PC-3 (cell line): ENCODE results near the gene KRTAP12-2. TPM values are rescaled to one million over a fixed set of nuclear protein-coding genes. Genes with fewer than 3 reads are reported as not detected.
"Not testable (repeated sequence)": the region's sequence is repeated elsewhere in the genome, so short reads cannot be mapped to it uniquely, and the experiment has no call there.

Source experiments
- ATAC-seq: fragments of 200-7000 bp; cut with Tn5 transposase; 2 replicates; pipeline ENCODE4 v1.9.1; 2020; ENCODE audit warnings: mild to moderate bottlenecking, moderate library complexity
- BruUV-seq: library from RNA; stranded (reverse); fragments of 400-500 nt; replicated peaks from 2 replicates; lab custom pipeline; 2021; lab: Mats Ljungman, UMichigan
- CTCF ChIA-PET: fragments of 300-600 bp; sonication (Branson Sonifier 250); formaldehyde crosslinking; loops from one replicate; lab custom pipeline; 2022; ENCODE audit warnings: antibody characterized with exemption; lab: Charles Lee
- POLR2A ChIA-PET: fragments of 300-600 bp; sonication (Branson Sonifier 250); formaldehyde crosslinking; loops from one replicate; lab custom pipeline; 2022; ENCODE audit warnings: antibody characterized with exemption; ENCODE audit not compliant: unreplicated experiment; lab: Charles Lee
- DNase-seq: peaks from one replicate; pipeline ENCODE4 v3.0.0-alpha.2; 2015
- H2AFZ ChIP-seq: fragments of 300-600 bp; sonication (generic); 2 replicates; pipeline ENCODE4 v1.6.0; 2016; ENCODE audit warnings: antibody characterized with exemption, low read length
- H3F3A ChIP-seq: fragments of 300-600 bp; sonication (generic); one replicate; pipeline ENCODE4 v1.6.0; 2017; ENCODE audit warnings: antibody characterized with exemption, low read length, control low read depth, mild to moderate bottlenecking; ENCODE audit not compliant: unreplicated experiment
- H3K27ac ChIP-seq: fragments of 300-600 bp; sonication (generic); 2 replicates; pipeline ENCODE4 v1.5.1; 2016; ENCODE audit warnings: mild to moderate bottlenecking, low read length
- H3K27me3 ChIP-seq: fragments of 300-600 bp; sonication (generic); 2 replicates; pipeline ENCODE4 v1.6.1; 2016; ENCODE audit warnings: low read length, mixed read lengths
- H3K36me3 ChIP-seq: fragments of 300-600 bp; sonication (generic); 2 replicates; pipeline ENCODE4 v1.6.1; 2016; ENCODE audit warnings: low read depth, mixed run types, low read length, mixed read lengths
- H3K4me1 ChIP-seq: fragments of 300-600 bp; sonication (generic); 2 replicates; pipeline ENCODE4 v1.5.1; 2016; ENCODE audit warnings: low read length; ENCODE audit not compliant: insufficient read depth
- H3K4me2 ChIP-seq: fragments of 300-600 bp; sonication (generic); 2 replicates; pipeline ENCODE4 v1.6.0; 2016; ENCODE audit warnings: low read length
- H3K4me3 ChIP-seq: fragments of 300-600 bp; sonication (generic); 2 replicates; pipeline ENCODE4 v1.5.1; 2016; ENCODE audit warnings: mild to moderate bottlenecking, low read length, mixed read lengths
- H3K79me2 ChIP-seq: fragments of 300-600 bp; sonication (generic); 2 replicates; pipeline ENCODE4 v1.6.1; 2017; ENCODE audit warnings: low read length, mixed read lengths
- H3K9ac ChIP-seq: fragments of 300-600 bp; sonication (generic); 2 replicates; pipeline ENCODE4 v1.6.0; 2016; ENCODE audit warnings: mild to moderate bottlenecking, low read length
- H3K9me2 ChIP-seq: fragments of 300-600 bp; sonication (generic); replicated peaks from 2 replicates; pipeline ENCODE4 v1.6.1; 2016; ENCODE audit warnings: mixed run types, low read length, mixed read lengths
- H3K9me3 ChIP-seq: fragments of 300-600 bp; sonication (generic); 2 replicates; pipeline ENCODE4 v1.6.1; 2016; ENCODE audit warnings: low read length, mixed read lengths
- H4K20me1 ChIP-seq: fragments of 300-600 bp; sonication (generic); 2 replicates; pipeline ENCODE4 v1.6.1; 2016; ENCODE audit warnings: low read length, mixed read lengths
- EZH2 ChIP-seq: fragments of 300-600 bp; sonication (generic); IDR thresholded peaks from one replicate; pipeline ENCODE4 v1.6.1; 2017; ENCODE audit warnings: antibody characterized with exemption, mild to moderate bottlenecking, low read length; ENCODE audit not compliant: unreplicated experiment
- EZH2phosphoT487 ChIP-seq: fragments of 300-600 bp; sonication (generic); IDR thresholded peaks from 2 replicates; pipeline ENCODE4 v1.6.1; 2018; ENCODE audit warnings: mild to moderate bottlenecking, antibody characterized with exemption, low read length, borderline replicate concordance
- intact Hi-C: fragments of 100-400 bp; cut with micrococcal nuclease; formaldehyde crosslinking; loops from 2 replicates; pipeline ENCODE4 v1.9.0; 2023
- total RNA-seq: library from RNA; depleted of rRNA; stranded (reverse); fragments of >200 nt; gene quantifications from 2 replicates; pipeline ENCODE4 v1.2.3, GENCODE V29; 2014
- TF ChIP-seq, protein P1 (sequence below): fragments of 300-600 bp; sonication (generic); conservative IDR thresholded peaks from 2 replicates; pipeline ENCODE4 v1.5.1; 2017; ENCODE audit warnings: antibody characterized with exemption, low read depth, mild to moderate bottlenecking, low read length

KRTAP12-2 gene
- total RNA-seq, 1 experiment from 2014 or later, result not detected

DNA sequence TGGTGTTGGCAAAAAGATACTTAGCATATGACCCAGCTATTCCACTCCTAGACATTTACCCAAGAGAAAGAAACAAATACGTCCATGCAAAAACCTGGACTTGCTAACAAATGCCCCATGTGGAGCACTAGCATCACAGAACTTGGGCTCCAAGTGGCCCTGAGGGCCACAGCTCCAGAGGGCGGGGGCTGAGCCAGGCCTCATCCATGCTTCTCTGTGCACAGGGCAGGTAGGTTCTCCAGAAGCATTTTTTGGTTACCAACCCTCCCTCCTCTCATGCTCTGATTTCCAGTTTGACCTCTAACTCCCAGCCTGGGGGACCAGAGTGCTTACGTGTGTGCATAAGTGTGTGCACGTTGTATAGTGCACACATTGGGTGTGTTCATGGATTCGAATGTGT lies 2.0 kb downstream of the KRTAP12-2 start:
- Histone ChIP-seq H3K27ac (no peak overlapping the region), H2AFZ (no peak overlapping the region), H3K9ac (no peak overlapping the region), H3K36me3 (no peaks in the 10 kb centered on the region), H3K79me2 (no peaks in the 10 kb centered on the region), H3K27me3 (no peaks in the 10 kb centered on the region), H4K20me1 (no peaks in the 10 kb centered on the region), H3F3A (no peaks in the 10 kb centered on the region), H3K9me3 (no peaks in the 10 kb centered on the region), H3K9me2 (no peaks in the 10 kb centered on the region), H3K4me2 (no peak overlapping the region), H3K4me1 (peaks cover 11% of the 10 kb centered on the region; the same call in 1 of the 2 replicates), H3K4me3 (no peak overlapping the region)
- intact Hi-C loops, result no loop called here
- POLR2A ChIA-PET, result no interaction called here
- ATAC-seq, result no peak
- no TSS peak for BruUV-seq
- no peak for DNase-seq
- CTCF ChIA-PET, result interaction anchor here (0.7 kb wide), 1 partner anchor 78 kb away, joined by 3 read pairs; no protein-coding TSS in a partner anchor
- TF ChIP-seq EZH2phosphoT487 (no peak), EZH2 (no peak)
- TF ChIP-seq, protein P1, sequence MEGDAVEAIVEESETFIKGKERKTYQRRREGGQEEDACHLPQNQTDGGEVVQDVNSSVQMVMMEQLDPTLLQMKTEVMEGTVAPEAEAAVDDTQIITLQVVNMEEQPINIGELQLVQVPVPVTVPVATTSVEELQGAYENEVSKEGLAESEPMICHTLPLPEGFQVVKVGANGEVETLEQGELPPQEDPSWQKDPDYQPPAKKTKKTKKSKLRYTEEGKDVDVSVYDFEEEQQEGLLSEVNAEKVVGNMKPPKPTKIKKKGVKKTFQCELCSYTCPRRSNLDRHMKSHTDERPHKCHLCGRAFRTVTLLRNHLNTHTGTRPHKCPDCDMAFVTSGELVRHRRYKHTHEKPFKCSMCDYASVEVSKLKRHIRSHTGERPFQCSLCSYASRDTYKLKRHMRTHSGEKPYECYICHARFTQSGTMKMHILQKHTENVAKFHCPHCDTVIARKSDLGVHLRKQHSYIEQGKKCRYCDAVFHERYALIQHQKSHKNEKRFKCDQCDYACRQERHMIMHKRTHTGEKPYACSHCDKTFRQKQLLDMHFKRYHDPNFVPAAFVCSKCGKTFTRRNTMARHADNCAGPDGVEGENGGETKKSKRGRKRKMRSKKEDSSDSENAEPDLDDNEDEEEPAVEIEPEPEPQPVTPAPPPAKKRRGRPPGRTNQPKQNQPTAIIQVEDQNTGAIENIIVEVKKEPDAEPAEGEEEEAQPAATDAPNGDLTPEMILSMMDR, result no peak

DNA sequence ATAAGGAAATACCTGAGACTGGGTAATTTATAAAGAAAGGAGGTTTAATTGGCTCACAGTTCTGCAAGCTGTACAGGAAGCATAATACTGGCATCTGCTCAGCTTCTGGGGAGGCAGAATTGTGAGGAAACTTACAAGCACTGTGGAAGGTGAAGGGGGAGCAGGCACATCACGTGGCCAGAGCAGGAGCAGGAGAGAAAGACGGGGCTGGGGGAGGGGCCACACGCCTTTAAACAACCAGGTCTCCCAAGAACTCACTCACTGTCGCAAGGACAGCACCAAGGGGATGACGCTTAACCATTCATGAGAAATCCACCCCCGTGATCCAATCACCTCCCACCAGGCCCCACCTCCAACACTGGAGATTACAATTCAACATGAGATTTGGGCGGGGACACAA lies 5.2 kb downstream of the KRTAP12-2 start:
- H3K4me1 ChIP-seq, H3K9me2 ChIP-seq, H2AFZ ChIP-seq, H3K27ac ChIP-seq, H3K27me3 ChIP-seq, intact Hi-C loops, H3F3A ChIP-seq, H3K79me2 ChIP-seq, H3K4me3 ChIP-seq, DNase-seq, POLR2A ChIA-PET, CTCF ChIA-PET, H3K9me3 ChIP-seq, ATAC-seq, H3K9ac ChIP-seq, H4K20me1 ChIP-seq, BruUV-seq, H3K4me2 ChIP-seq, H3K36me3 ChIP-seq: not testable (repeated sequence)

DNA sequence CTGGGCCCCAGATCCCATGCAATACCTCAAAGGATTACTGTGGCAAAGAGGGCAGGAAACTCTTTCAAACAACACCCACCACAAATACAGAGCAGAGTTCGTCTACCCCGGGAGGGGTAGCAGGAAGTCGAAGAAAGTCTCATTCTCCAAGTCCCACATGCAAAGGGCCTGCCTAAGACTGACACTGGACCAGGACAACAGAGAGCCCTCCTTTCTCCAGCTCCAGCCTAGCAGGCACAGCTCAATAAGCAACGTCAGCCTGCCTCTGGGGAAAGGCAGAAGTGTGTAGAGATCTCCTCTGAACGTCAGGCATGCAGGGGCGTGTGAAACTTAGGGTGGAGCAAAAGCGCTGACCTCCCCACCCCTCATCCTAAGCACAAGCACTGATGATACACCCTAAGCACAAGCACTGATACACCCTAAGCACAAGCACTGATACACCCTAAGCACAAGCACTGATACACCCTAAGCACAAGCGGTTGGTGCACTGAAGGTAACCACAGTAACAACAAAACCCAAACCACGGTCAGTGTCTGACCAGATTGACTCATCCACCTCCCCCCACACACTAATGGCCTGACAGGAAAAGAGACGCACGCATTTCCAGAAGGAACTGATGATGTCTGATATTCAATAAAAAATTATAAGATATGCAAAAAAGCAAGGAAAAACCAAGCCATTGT lies 7.7 kb downstream of the KRTAP12-2 start:
- Histone ChIP-seq H3K4me1 (no peaks in the 10 kb centered on the region), H3K79me2 (no peaks in the 10 kb centered on the region), H4K20me1 (no peaks in the 10 kb centered on the region), H3K9me3 (0 out of 2 replicates have a peak, but pooled peaks cover 5% of the 10 kb centered on the region), H3K36me3 (no peaks in the 10 kb centered on the region), H3K9ac (no peak overlapping the region), H3F3A (no peaks in the 10 kb centered on the region), H3K9me2 (no peaks in the 10 kb centered on the region), H3K27me3 (no peaks in the 10 kb centered on the region), H3K4me3 (no peak overlapping the region), H2AFZ (no peak overlapping the region), H3K27ac (no peak overlapping the region), H3K4me2 (no peak overlapping the region)
- CTCF ChIA-PET, result no interaction called here
- POLR2A ChIA-PET, result no interaction called here
- TF ChIP-seq EZH2phosphoT487 (no peak), EZH2 (no peak)
- TF ChIP-seq, protein P1, result no peak
- DNase-seq (no peak), ATAC-seq (no peak)
- BruUV-seq, result no TSS peak
- intact Hi-C loops, result no loop called here
